HG02798 (cell line): Measurements from ENCODE around the gene UBE2J2.

Experiments
- ATAC-seq: cut with Tn5 transposase; IDR thresholded peaks from one replicate; pipeline ENCODE4 v1.9.1; 2021; ENCODE audit warnings: mild to moderate bottlenecking; ENCODE audit not compliant: unreplicated experiment, poor library complexity

The UBE2J2 gene

DNA sequence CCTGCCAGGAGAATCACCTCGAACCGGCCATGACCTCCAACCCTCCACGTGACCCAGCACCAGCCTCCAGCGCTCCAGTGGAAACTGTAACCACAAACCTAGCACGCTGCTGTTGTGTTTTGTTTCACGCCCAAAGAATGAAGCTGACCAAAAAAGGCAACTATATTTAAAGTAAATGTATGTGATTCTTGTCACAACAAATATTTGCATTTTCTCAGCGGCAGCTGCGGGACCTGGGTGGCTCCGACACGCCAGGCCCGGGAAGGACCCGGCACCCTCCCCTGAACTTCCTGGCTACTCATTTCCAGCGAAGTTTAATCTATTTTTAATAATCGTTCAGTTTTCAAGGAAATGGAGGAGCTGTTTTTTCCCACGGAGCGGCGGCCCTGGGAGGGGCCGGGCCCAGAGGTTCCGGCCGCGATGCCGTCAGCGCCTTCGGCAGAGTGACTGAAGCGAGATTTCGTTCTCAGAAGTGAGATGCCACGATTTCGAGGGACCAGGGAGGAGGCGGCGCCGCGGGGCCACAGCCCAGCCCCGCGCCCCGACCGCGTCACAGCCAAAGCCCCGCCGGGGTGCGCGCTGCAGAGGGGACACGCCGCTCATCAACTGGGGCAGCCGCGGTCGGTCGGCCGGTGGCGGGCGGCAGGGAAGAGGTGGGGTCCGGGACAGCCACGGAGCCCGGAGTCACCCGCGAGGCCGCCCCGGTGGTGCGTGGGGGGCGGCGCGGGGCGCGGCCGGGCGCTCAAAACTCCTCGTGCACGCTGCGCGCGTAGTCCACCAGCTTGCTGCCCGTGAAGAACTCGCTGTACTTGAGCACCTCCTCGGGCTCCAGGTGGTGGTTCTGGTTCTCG is 56.7 kb downstream of the UBE2J2 start:
- ATAC-seq: no peak

DNA sequence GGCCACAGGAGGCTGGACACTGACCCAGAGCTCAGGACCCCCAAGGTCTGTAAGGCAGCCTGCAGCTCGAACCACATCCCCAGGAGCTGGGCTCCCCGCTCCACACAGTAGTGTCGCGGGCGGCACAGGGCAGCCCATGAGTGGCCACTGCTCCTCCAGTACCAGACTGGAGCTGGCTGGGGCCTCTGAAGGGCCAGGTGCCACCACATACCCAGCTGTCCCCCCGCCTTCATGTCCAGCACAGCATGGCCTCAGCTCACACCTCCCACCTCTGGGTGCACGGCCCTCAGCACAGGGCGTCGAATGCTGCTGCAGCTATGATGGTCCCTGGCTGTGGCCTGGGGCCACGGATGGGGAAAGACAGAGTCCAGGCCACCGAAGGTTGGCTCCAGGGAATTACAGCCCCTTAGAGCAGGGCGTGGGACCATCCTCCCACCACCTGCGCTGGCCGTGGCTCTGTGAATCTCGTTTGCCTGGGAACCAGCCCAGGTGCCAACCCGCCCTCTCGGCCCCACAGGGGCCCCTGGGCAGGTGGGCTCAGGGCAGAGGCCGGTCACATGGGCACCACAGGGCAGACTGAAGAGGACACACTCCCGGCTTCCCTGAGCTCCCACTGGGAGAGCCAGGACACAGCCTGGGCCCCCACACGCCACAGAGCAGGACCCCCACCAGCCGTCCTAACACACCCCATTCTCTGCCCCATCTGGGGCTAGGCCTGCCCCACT is 57.6 kb downstream of the UBE2J2 start:
- no peak for ATAC-seq

DNA sequence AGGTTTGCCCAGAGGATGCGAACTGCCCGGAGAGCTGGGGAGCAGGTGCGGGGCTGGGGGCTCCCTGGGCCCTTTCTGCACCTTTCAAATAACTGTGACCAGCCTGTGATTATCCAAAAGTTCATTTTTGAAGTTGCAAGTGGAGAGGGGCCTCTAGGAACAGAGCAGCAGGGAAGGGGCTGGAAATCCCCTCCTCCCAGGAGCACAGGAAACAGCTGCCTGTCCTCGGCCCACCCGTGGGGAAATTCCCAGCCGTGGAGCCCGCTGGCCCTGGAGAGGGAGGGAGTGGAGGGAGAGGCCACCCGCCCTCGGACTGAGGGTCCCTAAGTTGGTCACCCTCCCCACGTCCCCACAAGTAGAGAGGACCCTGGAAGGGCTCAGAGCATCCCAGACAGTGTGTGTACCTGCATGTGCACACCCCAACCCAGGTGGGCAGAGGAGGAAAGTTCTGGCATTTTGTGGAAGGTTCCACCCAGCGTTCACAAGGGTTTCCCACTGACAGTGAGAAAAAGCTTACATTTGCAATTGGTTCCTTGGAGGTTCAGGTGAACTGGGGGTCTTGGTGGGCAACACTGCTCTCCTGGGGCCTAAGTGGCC is 58.5 kb downstream of the UBE2J2 start:
- no peak for ATAC-seq

DNA sequence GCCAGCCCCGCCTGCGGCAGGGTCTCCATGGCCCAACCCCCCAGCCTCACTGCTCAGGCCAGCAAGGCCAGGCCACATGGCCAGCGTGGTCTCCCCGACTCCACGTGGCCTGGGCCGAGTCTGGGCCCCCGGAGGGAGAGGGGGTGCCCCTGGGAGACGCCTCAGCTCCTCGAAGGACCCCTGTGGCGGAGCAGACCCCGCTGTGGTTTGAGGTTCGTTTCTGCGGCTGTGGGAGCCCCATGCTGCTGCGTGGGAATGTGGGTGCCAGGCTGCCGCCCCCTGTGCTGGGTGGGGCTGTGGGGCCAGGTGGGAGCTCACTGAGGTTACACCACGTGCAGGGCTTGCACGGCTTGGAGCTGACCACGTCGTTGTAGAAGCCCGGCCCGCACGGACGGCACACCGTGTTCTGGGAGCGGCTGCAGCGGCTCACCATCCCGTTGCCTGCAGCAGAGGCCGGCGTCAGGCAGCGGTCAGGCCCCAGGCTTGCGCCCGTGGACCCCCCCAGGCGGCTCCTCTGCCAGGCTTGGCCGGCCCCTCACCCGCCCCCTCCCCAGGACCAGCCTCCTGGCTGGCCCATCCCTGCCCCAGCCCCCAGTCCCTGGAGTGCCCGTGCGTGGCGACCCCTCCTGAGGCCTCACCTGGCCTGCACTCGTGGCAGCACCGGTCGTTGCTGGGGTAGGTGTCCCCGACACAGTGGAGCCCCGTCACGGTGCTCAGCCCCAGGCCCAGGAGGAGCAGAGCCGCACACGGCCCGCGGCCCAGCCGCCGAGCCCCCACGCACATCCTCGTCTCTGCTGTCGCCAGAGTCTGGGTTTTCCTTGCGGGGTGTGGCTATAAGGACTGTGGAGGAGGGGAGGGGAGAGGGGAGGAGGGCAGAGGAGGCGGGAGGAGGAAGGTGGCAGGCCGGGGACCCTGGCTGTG is 60.0 kb downstream of the UBE2J2 start, which contains the start of gene TNFRSF4:
TNFRSF4 (minus strand) TSS at position 809 of the 921 bp plus-strand sequence; CDS start at position 783, 26 bp downstream.
- no peak for ATAC-seq

DNA sequence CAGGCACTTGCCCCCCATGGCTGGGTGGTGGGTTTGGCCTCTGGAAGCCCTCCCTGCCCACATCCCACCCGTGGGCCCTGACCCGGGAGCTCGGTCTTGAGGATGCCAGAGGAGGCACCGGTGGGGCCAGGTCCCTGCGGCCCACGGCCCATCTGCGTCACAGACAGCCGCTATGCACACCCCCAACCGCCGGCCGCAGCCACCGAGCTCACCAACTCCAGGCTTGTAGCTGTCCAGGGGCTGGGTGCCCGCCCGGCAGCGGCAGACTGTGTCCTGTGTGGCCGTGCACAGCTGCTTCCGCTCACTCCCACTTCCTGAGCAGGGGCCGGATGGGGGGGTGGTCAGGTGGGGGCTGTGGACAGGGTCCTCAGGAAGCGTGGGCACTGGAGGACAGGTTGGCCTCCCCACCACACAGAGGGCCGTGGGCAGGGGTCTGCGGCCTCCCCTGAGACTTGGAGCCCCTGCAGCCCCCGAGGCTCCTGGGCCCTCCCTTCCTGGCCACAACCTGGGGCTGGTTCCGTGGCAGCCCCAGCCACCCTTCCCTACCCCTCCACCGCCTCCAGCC is 60.8 kb downstream of the UBE2J2 start:
- ATAC-seq: no peak

DNA sequence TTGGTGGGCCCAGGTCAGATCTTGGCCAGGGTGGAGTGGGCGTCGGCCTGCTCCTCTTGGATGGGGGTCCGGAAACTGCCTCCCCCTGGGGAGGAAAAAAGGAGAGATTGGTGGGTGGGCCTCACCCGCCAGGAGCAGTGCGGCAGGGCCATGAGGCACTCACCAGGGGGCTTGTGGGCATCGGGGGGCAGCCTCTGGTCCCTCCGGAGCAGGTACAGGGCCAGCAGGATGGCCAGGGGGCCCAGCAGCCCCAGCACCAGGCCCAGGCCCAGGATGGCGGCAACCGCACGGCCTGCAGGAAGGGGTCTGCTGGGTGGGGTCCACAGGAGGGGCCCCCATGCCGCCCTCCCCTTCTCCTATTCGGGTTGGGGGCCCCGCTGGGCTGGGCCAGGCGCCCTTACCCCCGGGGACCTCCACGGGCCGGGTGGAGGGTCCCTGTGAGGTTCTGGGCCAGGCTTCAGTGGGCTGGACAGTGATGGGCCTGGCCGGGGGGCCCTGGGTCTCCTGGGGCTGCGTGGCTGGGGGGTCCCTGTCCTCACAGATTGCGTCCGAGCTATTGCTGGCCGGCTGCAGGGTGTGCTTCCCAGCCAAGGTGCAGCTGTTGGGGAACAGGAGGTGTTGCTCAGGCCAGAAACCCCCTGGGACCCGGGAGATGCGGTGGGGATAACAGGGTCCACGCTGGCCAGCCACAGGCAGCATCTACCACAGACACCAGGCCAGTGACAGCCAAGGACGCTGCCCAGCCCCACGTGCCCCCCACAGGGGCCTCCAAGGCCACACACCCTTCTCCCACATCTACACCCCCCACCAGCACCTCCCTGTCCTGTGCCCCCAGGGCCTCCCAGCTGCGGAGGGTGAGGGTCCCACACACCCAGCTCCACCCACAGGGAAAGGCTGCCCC is 61.9 kb downstream of the UBE2J2 start:
- no peak for ATAC-seq

DNA sequence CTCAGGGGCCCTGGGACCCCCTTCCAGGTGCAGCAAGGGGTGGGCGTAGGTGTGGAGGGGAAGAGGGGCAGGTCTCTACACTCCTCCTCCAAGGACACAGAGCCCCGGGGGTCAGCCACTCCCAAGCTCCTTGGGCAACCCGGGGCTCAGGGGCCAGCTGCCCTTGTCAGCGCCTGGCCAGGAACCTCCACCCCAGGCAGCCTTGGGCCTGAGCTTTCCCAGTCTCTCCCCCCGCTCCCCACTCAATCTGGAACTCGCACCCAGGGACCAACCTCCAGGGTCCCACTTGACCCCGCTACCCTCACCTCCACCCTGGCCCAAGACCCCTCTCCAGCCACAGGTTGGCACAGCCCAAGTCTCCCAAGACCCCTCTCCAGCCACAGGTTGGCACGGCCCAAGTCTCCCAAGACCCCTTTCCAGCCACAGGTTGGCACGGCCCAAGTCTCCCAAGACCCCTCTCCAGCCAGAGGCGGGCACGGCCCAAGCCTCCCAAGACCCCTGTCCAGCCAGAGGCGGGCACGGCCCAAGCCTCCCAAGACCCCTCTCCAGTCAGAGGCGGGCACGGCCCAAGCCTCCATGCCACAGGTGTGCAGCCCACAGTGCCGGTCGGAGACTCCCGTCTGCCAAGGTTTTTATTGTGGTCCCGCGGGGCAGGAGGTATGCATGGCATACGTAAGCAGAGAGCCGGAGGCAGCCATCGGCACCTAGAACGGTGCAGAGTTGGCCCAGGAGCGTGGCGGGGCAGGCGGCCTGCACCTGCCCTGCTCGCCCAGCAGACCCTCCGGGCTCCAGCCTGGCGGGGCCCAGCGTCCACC is 62.7 kb downstream of the UBE2J2 start:
- ATAC-seq: no peak

DNA sequence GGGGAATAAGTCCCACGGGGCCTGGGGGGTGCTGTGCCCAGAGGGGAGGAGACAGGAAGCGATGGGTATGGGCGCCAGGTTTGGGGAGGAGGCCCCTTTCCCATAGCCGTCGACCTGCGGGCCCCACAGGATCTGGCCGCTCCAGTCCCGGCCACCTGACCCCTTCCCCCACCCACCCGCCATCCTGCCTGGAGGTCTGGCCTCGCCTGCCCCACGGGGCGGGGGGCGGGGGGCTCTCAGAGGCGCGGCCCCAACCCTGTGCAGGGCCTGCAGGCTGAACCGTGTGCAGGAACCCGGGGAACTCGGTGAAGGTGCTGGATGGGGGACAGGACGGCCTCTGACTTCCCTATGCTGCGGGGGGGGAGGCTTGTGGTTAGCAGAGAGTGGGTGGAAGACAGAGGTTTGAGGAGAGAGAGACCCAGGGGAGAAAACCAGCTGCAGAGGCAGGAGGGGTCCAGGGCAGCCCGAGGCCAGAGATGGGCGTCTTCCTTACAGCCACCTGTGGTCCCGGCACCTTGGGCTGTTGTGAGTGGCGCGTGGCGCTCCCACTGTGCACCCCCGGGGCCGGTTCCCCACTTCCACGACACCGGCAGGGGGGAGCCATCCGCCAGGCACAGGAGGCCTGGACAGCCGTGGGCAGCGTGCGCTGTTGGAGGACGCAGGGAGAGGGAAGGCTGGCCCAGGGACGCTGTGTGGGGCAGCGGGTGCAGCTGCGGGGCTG is 64.8 kb downstream of the UBE2J2 start:
- no peak for ATAC-seq

DNA sequence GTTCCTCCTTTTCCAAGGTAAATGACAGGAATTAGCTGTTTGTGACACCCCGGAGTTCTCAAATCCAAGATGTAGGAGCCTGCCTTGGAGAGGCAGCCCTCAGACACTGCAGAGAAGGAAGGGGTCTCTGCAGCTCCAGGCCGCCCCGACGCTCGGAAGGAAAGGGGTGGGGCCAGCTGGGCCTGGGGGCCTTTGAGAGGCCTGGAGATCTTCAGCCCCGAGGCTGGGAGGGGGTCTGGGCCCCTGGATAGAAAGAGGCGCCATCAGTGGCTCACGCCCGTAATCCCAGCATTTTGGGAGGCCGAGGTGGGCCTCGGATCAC is 66.1 kb downstream of the UBE2J2 start:
- ATAC-seq: no peak

DNA sequence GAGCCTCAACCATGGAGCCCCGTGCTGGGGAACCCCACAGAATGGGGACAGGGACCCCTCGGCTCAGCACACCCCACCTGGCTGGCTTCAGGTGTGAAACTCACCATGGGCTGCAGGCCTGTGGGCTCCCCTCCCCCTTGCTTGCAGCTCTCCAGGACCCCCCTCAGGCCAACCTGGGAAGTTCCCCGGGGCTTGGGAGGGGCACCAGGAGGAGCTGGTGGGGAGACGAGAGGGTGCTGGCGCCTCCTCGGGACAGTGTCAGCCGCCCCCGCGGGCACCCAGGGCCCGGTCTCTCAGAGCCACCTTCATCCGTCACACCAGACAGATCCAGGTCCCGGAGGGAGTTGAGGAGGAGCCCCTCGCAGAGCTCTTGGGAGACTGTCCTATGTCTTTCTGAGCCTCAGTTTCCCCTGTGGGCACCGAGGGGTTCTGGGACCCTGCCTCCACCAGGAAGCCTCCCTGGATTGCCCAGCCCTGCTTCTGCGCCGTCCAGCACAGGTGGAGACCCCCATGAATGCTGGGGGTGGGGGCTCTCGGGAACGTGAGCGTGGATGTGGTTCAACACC is 66.6 kb downstream of the UBE2J2 start:
- no peak for ATAC-seq

DNA sequence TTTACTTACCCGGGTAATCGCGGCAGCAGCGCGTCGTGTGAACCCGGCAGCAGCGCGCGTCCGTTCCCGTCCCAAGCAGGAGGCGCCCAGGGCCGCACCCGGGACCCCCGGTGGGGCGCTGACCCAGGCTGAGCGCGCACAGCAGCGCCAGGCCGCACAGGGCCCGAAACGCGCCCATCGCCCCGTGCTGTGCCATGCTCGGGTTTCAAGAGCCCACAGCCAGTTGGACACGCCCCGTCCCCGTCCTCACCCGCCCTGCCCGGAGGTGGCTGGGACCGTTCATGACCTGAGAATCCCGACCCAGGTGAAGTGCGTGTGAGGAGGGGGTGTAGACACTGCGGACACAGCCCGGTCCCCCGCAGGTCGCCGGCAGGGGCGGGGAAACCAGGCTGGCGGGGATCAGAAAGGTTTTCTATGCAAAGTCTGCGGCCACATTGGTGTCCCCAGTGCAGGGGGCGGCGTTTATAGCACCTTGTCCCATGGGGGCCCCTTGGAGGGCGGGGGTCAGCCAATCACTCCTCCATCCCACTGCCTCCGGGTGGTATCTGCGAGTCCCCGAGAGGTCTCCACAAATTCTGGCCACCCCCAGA is 67.2 kb downstream of the UBE2J2 start, which contains the start of gene TNFRSF18:
TNFRSF18 (minus strand) TSS at position 217 of the 590 bp plus-strand sequence; CDS start at position 196, 21 bp downstream.
- ATAC-seq: peak; percentile 31

DNA sequence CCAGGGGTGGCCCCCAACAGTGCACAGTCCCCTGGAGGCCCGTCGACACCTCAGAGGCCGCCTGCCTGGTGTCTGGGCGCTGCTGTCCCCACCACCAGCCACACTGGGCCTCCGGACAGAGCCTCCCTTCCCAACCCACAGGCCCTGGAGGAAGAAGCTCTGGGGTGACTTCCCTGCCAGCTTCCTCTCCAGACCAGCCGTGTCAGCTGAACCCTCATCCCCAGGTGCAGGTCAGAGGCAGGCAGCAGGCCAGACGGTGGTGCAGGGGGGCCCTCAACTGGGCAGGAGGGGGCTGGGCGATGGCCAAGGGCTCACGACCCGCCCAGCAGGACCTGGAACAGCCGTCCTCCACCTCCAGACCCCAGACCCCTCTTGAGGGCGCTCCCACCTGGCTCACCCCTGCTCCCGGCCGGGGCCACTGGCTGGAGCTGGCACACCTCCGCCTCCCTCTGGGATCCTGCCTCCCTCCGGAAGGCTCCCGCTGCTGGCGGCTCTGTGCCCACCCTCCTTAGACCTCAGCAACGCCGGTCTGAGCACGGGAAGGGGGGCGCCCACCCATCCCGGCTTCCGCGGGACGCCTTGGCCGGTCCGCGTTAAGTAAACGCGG is 67.8 kb downstream of the UBE2J2 start:
- ATAC-seq: no peak

DNA sequence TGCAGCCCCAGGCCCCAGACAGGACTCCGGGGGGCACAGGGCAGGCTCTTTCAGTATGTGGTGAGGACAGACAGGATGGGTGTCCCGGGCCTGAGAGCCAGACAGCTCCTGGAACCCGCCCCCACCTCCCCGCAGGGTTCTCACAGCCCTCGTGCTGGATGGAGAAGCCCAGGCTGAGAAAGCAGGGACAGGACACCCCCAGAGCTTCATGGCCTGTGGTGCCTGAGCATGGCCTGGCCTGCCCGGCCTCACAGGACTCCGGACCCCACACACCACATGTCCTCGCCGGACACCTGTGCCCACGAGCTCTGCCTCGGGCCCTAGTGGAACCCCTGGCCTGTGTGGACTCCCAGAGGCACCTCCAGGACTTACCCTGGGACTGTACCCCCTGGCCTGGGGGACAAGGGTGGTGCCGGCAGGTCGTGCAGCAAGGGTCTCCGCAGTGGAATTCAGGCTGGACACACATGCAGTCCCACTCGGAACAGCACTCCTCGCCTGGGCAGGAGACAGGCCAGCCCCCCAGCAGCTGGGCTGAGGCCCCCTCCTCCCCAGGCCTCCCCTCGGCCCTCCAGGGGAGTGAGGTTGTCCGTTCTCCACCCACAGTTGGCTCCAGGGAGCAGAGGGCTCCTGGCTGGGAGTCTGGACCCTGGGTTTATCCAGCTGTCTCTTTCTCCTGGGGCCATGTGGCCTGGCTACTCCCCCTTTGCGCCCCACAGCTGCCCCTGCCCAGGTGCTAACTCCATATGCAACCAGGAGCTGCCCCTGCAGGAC is 68.5 kb downstream of the UBE2J2 start:
- no peak for ATAC-seq

DNA sequence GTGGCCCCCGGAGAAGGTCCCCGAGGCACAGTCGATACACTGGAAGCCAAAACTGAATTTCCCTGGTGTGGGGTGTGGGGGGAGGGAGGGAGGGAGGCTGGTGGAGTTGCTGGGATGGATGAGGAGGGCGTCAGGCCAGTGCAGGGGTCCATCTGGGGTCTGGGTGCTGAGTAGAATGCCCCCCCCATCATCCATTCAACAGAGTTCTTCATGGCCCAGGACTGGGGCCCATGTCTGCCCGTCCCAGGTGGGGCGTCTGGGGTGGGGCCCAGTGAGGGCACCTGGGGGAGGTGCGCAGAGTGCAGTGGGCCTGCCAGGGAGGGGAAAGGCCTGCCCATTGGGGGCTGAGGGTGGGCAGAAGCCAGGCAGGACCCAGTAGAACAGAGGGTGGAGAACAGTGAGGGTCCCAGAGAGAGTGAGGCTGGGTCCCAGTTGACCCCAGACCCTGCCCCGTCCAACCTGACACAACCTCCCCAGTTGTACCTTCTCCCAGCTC is 69.2 kb downstream of the UBE2J2 start:
- ATAC-seq: no peak
